ENCODE results near the gene SLC25A22. TPM values are rescaled to one million over a fixed set of nuclear protein-coding genes. Genes with fewer than 3 reads are reported as not detected.

The SLC25A22 gene
- total RNA-seq, 1 experiment from 2014 or later = 44.5 TPM

DNA sequence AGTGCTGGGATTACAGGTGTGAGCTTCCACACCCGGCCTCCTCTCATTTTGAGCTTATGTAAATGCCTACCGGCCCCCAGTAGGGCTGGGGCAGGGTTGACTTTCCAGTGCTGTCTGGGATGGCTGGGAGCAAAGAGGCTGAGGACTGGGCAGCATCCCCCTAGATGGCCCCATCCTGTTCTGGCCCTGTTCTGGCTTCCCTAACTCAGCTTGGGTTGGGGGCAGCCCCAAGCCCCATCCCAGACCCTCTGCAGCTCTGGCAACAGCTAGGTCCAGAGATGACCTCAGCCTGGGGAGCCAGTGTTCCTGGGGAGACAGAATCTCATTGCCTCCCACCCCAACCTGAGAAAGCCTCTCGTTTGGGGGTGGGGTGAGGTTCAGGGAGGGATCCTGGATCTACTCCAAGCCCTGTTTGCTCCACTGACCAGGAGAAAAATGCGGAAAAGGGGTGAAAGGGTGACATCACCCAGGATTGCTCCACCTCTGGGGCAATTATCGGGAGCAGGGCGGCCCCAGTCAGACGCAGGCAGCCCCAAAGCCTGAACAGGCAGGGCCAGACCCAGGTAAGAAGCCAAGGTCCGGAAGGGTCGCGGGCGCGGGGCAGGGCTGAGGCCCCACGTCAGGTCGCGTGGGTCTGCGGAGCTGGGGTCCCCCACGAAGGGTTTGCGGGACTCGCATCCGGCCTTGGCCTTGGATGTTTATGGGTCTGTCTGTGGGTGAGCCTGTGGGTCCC lies 20.5 kb upstream of the SLC25A22 start, which contains the start of gene PNPLA2:
PNPLA2 (plus strand) TSS at position 519 of the 733 bp plus-strand sequence. CDS start 805 bp downstream, outside the sequence.
- peak within 1 kb of the TSS; percentile 77 for H3K4me3 Mint-ChIP-seq (ENCODE audit: low read depth, unreplicated experiment)
- peak within 1 kb of the TSS; percentile 88 for H3K27ac Mint-ChIP-seq (ENCODE audit: unreplicated experiment)
- no TSS peak for BruUV-seq (replicated peaks)
- peak; percentile 79 for DNase-seq
- H3K9me3 Mint-ChIP-seq (ENCODE audit: low read depth, unreplicated experiment) = no peaks in the 10 kb centered on the region
- intact Hi-C loops (cut with micrococcal nuclease; ENCODE audit: unreplicated experiment) = no loop called here
- TF ChIP-seq, protein P1, sequence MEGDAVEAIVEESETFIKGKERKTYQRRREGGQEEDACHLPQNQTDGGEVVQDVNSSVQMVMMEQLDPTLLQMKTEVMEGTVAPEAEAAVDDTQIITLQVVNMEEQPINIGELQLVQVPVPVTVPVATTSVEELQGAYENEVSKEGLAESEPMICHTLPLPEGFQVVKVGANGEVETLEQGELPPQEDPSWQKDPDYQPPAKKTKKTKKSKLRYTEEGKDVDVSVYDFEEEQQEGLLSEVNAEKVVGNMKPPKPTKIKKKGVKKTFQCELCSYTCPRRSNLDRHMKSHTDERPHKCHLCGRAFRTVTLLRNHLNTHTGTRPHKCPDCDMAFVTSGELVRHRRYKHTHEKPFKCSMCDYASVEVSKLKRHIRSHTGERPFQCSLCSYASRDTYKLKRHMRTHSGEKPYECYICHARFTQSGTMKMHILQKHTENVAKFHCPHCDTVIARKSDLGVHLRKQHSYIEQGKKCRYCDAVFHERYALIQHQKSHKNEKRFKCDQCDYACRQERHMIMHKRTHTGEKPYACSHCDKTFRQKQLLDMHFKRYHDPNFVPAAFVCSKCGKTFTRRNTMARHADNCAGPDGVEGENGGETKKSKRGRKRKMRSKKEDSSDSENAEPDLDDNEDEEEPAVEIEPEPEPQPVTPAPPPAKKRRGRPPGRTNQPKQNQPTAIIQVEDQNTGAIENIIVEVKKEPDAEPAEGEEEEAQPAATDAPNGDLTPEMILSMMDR (IDR thresholded peaks at IDR 0.05; ENCODE audit: unreplicated experiment) = no peak
- CTCF ChIA-PET = interaction anchor here (0.6 to 1.7 kb wide), 6 partner anchors 8 to 962 kb away, joined by 3 to 9 read pairs (median 4); no protein-coding TSS in a partner anchor
- H3K36me3 Mint-ChIP-seq (ENCODE audit: insufficient read depth, unreplicated experiment) = peaks cover 76% of the 10 kb centered on the region
- H3K27me3 Mint-ChIP-seq (ENCODE audit: unreplicated experiment) = no peaks in the 10 kb centered on the region
- H3K4me1 Mint-ChIP-seq (ENCODE audit: low read depth, unreplicated experiment) = peaks cover 9% of the 10 kb centered on the region

DNA sequence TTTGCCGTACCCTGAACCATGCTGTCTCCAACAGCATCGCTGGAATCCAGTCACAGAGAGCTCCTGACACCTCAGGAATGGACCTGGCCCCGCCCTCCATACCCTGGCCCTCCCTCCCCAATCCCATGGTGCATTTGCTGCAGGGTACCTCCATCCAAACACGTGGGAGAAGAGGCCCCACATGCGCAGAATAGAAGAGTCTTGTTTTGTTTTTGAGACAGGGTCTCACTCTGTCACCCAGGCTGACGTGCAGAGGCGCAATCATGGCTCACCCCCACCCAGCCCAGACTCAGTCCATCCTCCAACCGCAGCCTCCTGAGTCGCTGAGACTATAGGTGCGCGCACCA lies 18.3 kb upstream of the SLC25A22 start:
- H3K36me3 Mint-ChIP-seq (ENCODE audit: insufficient read depth, unreplicated experiment) = peaks cover 76% of the 10 kb centered on the region
- TF ChIP-seq, protein P1 (IDR thresholded peaks at IDR 0.05; ENCODE audit: unreplicated experiment) = no peak
- H3K4me3 Mint-ChIP-seq (ENCODE audit: low read depth, unreplicated experiment) = no peak overlapping the region
- intact Hi-C loops (cut with micrococcal nuclease; ENCODE audit: unreplicated experiment) = no loop called here
- CTCF ChIA-PET = no interaction called here
- H3K4me1 Mint-ChIP-seq (ENCODE audit: low read depth, unreplicated experiment) = peaks cover under 1% of the 10 kb centered on the region
- H3K27me3 Mint-ChIP-seq (ENCODE audit: unreplicated experiment) = no peaks in the 10 kb centered on the region
- no TSS peak for BruUV-seq (replicated peaks)
- no peaks in the 10 kb centered on the region for H3K9me3 Mint-ChIP-seq (ENCODE audit: low read depth, unreplicated experiment)
- no peak for DNase-seq
- no peak overlapping the region for H3K27ac Mint-ChIP-seq (ENCODE audit: unreplicated experiment)

DNA sequence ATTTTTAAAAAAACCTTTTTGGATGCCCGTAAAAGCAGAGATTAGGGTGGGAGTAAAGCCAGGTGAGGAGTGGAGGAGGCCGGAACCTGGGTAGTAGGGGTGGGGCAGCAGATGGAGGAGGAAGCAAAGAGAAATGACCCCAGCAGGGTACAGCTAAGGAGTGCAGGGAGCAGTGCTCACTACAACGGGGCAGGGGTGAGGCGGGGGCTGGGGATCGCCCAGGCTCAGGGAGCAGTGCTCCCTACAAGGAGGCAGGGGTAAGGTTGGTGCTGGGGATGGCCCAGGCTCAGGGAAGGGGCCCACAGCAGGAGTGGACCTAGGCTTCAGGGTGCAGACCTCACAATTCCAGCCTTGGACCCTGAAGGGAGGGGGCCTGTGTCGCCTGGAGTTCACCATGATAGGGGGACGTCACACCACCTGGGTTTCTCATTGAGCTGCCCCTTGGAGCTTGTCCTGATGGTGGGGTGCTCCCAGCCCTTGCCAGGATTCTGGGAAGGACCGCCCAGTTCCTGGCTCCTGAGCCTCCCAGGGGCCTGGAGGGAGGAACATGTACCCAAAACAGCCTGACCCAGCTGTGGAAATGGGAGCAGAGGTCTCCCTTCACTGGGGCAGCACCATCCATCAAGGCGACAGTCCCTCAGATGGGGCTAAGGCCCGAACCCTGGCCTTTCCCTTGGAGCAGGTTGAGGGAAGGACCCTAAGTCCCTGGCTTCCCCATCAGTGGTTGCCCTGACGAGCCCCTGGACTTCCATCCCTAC lies 17.8 kb upstream of the SLC25A22 start:
- CTCF ChIA-PET = no interaction called here
- no peak for DNase-seq
- TF ChIP-seq, protein P1 (IDR thresholded peaks at IDR 0.05; ENCODE audit: unreplicated experiment) = no peak
- no peaks in the 10 kb centered on the region for H3K9me3 Mint-ChIP-seq (ENCODE audit: low read depth, unreplicated experiment)
- peaks cover 6% of the 10 kb centered on the region for H3K4me1 Mint-ChIP-seq (ENCODE audit: low read depth, unreplicated experiment)
- H3K4me3 Mint-ChIP-seq (ENCODE audit: low read depth, unreplicated experiment) = no peak overlapping the region
- peaks cover 76% of the 10 kb centered on the region for H3K36me3 Mint-ChIP-seq (ENCODE audit: insufficient read depth, unreplicated experiment)
- H3K27ac Mint-ChIP-seq (ENCODE audit: unreplicated experiment) = no peak overlapping the region
- BruUV-seq (replicated peaks) = no TSS peak
- intact Hi-C loops (cut with micrococcal nuclease; ENCODE audit: unreplicated experiment) = no loop called here
- no peaks in the 10 kb centered on the region for H3K27me3 Mint-ChIP-seq (ENCODE audit: unreplicated experiment)

DNA sequence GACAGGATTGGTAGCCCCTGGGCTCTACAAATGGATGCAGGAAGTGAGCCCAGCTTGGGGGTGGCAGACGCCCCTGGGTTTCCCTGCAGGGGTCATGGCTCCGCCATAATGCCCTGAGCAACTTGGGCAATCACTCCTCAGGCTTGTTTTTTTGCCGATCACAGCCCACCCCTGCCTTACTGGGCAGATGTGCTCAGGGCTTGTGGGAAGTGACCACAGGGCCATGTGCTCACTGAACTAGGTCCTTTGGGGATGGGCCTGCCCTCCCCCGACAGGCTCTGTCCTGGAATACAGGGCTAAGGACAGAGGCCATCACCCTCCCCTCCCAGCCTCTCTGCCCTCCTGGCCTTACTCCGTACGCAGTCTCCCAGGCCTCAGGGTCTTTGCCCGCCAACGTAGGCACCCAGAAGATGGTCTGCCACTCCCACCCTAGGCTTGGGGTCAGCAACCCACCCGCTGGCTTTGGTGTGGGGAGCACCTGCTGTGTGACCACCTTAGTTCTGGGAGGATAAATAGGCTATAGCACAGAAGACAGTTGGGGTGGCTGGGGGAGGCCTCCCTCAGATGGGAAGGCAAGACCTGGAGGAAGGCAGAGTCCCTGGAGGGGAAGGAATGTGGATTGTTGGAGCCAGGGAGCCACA lies 15.5 kb upstream of the SLC25A22 start:
- peaks cover 76% of the 10 kb centered on the region for H3K36me3 Mint-ChIP-seq (ENCODE audit: insufficient read depth, unreplicated experiment)
- no peak overlapping the region for H3K27ac Mint-ChIP-seq (ENCODE audit: unreplicated experiment)
- no peak for DNase-seq
- H3K27me3 Mint-ChIP-seq (ENCODE audit: unreplicated experiment) = no peaks in the 10 kb centered on the region
- CTCF ChIA-PET = no interaction called here
- no peak overlapping the region for H3K4me3 Mint-ChIP-seq (ENCODE audit: low read depth, unreplicated experiment)
- H3K9me3 Mint-ChIP-seq (ENCODE audit: low read depth, unreplicated experiment) = no peaks in the 10 kb centered on the region
- TF ChIP-seq, protein P1 (IDR thresholded peaks at IDR 0.05; ENCODE audit: unreplicated experiment) = no peak
- peaks cover 10% of the 10 kb centered on the region for H3K4me1 Mint-ChIP-seq (ENCODE audit: low read depth, unreplicated experiment)
- intact Hi-C loops (cut with micrococcal nuclease; ENCODE audit: unreplicated experiment) = no loop called here
- BruUV-seq (replicated peaks) = no TSS peak

Measured in Calu3 (cell line).